HG02885 (cell line): Measurements from ENCODE around the gene AK5.
"Not testable (repeated sequence)": the region's sequence is repeated elsewhere in the genome, so short reads cannot be mapped to it uniquely, and the experiment has no call there.

Source experiments
- ATAC-seq: cut with Tn5 transposase; IDR thresholded peaks from one replicate; pipeline ENCODE4 v1.9.1; 2021; ENCODE audit warnings: mild to moderate bottlenecking; ENCODE audit not compliant: unreplicated experiment, poor library complexity

AK5 gene

DNA sequence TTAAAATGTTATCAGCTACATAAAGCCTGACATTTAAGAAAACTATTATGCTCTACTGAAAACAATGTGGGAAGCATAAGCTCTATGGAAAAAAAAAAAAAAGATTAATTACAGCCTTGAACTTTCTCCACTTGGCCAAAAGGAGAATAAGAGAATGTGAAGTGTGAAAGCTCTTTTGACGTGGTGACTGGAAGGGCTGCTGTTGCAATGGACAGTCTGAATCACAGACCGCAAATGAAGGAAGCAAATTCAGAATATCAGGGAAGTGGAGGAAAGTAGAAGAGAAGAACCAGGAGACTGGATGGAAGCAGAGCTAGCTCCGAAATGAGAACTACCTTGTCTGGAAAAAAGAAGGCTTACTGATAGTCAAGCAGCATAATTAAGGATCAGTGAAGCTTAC, 106.8 kb downstream of the AK5 start:
- no peak for ATAC-seq

- no peak for ATAC-seq
Measured at GRCh38 chr1:77392486-77392885, 110.7 kb downstream of the AK5 start.

- ATAC-seq, result no peak
Measured at GRCh38 chr1:77394166-77394565, 112.3 kb downstream of the AK5 start.

DNA sequence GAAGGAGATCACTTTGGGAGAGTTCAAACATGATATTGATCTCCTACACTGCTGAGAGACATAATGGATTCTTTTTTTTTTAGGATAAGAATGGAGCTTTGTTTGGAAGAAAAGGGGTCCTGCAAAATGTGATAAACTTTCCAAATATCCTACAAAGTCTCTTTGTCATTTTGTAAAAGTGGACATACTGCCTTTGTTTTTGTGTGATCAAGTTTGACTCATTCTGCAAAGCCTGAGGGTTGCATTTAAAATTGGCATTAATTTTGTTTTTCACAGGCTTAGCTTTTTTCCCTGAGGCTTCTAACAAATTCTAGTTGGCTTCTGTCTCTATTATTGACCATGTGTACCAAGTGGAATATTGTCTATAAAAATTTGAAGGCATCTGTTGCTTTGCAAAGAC, 113.2 kb downstream of the AK5 start:
- ATAC-seq, result no peak

GRCh38 chr1:77398152-77398551, 116.3 kb downstream of the AK5 start:
- no peak for ATAC-seq

GRCh38 chr1:77399250-77400086, 117.6 kb downstream of the AK5 start:
- no peak for ATAC-seq

DNA sequence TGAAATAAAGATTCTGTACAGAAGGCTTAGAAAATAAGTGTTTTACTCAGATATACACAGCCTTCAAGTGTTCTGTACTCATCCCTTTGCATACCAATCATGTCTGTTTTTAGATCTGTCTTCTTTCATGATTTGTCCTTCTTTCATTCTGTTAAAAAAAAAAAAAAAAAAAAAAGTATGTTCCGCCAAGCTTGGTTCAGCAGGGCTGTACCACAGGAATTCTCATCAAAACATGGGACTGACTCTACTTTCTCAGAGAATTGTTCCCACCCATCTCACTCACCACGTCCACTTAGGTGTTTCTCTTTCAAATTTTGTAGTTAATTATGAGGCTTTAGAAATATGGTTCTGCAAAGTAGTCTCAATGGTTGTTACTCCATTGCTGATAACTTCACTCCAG, 119.0 kb downstream of the AK5 start:
- ATAC-seq, result no peak

DNA sequence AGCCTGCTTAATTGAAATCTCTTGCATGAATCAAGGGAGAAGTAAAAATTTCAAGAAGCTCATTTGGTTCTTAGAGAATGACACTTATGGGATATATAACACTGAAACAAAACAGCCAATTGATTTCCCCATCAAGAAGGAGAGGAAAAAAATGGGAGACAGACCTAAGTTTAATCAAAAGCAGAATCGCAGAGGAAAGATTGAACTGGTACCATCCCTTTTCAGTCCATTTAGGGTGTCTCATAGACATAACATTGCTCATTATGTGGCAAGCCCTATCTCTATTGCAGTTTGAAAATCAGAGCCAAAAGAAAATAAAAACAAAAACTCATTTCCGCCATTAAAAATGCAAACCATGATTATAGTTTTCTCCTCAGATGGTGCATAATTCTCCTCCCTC, 119.6 kb downstream of the AK5 start:
- no peak for ATAC-seq

DNA sequence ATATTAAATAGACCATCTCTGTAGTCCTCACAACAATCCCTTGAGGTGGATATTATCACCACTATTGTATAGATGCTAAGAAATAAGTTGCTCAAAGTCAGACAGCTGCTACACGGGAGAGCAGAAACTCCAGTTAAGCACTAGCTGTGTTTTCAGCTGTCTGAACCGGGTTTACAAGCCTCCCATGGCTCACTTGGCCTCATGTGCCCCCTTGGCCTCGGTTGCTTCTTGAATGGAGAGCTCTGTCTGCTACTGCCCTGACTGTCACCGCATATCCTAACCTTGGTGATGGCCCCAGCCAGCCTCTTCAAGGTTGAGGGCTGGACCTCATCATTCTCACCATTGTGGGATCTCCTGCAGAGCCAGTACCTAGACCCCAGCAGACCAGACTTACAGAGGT, 123.4 kb downstream of the AK5 start:
- ATAC-seq, result no peak

GRCh38 chr1:77406661-77407060, 124.8 kb downstream of the AK5 start:
- ATAC-seq, result no peak

- ATAC-seq, result no peak
Measured at GRCh38 chr1:77407738-77408375, 126.0 kb downstream of the AK5 start.

GRCh38 chr1:77408933-77409332, 127.1 kb downstream of the AK5 start:
- not testable (repeated sequence) for ATAC-seq

DNA sequence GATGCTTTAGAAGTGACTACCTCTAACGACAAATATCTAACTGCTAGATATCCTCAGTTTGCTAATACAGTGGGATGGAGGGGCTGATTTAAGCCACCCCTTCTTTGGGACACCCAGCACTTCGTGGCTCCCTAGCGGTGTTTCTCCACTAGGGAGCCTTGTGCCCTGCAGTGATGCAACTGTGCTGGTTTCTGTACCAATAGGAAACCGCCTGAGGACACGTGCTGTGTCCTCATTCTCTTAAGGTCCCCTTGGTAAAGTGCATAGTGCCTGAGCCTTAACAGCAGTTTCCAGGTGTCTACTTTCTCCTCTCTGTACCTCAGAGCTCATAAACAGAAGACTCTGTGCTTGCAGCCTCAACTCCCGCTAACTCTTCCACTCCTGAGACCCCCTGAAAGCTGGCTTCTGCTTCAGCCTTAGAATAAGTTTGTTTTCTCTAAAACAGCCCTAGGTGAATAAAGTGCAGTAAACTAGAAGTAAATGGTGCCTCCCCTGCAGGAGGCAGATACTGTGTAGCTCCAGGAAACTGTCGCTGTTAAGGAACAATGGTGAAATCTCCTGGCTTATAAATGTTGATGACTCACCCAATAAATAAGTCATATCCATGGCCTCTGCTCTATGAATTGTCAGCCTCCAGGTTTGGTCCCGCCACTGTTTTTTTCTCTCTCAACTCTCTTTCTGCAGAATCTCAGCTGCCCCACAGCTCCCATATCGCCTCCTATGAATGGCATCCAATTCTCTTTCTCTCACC, 130.4 kb downstream of the AK5 start:
- ATAC-seq, result no peak

GRCh38 chr1:77412820-77413530, 131.2 kb downstream of the AK5 start:
- peak; percentile 44 for ATAC-seq

- ATAC-seq, result peak; percentile 88
Measured at GRCh38 chr1:77413541-77414335, 131.9 kb downstream of the AK5 start.

DNA sequence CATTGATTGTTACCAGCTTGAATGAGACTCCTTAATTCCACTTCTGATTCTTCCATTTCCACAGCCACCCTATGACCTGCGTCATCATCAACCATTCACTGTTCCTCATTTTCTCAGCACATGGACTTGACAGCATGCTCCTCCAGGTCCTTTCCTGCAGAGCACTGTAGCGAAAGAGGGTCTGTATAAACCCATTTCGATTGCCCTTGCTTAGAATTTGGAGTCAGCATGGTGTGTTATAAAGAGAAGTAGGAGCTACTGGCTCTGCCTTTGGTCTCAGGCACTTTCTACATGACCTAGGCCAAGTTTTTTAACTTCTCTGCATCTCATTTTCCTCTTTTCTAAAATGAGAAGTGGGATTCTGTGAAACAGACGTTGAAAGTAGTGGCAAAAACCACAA, 133.8 kb downstream of the AK5 start:
- ATAC-seq, result no peak

- ATAC-seq, result no peak
Measured at GRCh38 chr1:77416692-77417450, 135.1 kb downstream of the AK5 start.

DNA sequence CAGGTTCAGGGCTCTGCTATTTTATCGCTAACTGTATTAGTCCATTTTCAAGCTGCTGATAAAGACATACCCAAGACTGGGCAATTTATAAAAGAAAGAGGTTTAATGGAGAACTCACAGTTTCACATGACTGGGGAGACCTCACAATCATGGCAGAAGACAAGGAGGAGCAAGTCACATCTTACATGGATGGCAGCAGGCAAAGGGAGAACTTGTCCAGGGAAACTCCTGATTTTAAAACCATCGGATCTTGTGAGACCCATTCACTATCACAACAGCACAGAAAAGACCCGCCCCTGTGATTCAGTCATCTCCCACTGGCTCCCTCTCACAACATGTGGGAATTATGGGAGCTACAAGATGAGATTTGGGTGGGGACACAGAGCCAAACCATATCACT, 136.2 kb downstream of the AK5 start:
- ATAC-seq, result not testable (repeated sequence)
